OCI-LY1 (cell line): ENCODE measurements around the gene CYTH4.

Source experiments
- EZH2 ChIP-seq: fragments of 200-600 bp; sonication (generic), shearing (Covaris generic); IDR thresholded peaks from 2 replicates; pipeline ENCODE4 v1.8.0; 2017; ENCODE audit warnings: borderline replicate concordance, mixed run types, mild to moderate bottlenecking, antibody characterized with exemption, low read length, moderate library complexity, mixed read lengths
- TF ChIP-seq, protein P1 (sequence below): fragments of 200-600 bp; sonication (generic), shearing (Covaris generic); IDR thresholded peaks from 2 replicates; pipeline ENCODE4 v1.5.1; 2017; ENCODE audit warnings: mild to moderate bottlenecking, antibody characterized with exemption, low read length, moderate library complexity, mixed read lengths

DNA sequence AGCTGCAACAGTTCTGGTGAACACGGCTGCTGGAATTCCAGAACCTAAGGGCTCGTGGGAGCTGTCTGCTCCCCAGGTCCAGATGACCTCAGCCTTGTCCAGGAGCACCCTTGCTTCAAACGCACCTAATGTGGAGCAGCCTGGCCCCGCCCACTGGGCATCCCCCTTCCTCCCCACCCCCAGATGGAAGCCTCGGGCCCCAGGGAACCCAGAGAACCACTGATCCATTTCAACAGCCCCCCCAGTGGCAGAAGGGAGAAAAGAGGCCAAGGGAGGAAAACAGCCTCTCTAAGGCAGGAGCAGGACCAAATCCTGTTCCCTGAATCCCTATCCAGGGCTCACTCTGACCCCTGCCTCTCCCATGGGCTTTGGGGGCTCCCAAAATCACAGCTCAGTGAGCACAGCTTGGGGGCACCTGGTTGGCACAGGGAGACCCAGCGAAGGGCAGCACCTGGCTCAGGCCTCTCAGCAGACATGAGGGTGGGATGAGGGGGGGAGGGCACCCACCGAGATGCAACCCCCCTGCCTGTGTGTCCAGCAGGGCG lies 1.2 kb downstream of the CYTH4 start:
- TF ChIP-seq, protein P1, sequence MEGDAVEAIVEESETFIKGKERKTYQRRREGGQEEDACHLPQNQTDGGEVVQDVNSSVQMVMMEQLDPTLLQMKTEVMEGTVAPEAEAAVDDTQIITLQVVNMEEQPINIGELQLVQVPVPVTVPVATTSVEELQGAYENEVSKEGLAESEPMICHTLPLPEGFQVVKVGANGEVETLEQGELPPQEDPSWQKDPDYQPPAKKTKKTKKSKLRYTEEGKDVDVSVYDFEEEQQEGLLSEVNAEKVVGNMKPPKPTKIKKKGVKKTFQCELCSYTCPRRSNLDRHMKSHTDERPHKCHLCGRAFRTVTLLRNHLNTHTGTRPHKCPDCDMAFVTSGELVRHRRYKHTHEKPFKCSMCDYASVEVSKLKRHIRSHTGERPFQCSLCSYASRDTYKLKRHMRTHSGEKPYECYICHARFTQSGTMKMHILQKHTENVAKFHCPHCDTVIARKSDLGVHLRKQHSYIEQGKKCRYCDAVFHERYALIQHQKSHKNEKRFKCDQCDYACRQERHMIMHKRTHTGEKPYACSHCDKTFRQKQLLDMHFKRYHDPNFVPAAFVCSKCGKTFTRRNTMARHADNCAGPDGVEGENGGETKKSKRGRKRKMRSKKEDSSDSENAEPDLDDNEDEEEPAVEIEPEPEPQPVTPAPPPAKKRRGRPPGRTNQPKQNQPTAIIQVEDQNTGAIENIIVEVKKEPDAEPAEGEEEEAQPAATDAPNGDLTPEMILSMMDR: peak; percentile 6; the same call in 1 of the 2 replicates
- no peak for TF ChIP-seq EZH2
